HUES6 (cell line): ENCODE data around the gene VSX1.

Experiments used
- H3K27ac ChIP-seq: 2 replicates; pipeline ENCODE4 v1.7.0; 2013; ENCODE audit warnings: low read depth, mild to moderate bottlenecking, low read length, inconsistent platforms
- H3K27me3 ChIP-seq: 2 replicates; pipeline ENCODE4 v1.6.1; 2013; ENCODE audit warnings: low read length; ENCODE audit not compliant: control insufficient read depth, insufficient read depth
- H3K36me3 ChIP-seq: 2 replicates; pipeline ENCODE4 v1.6.1; 2013; ENCODE audit warnings: low read length; ENCODE audit not compliant: control insufficient read depth, insufficient read depth
- H3K4me1 ChIP-seq: 2 replicates; pipeline ENCODE4 v1.6.1; 2013; ENCODE audit warnings: low read length; ENCODE audit not compliant: control insufficient read depth, insufficient read depth
- H3K4me3 ChIP-seq: 2 replicates; pipeline ENCODE4 v1.5.1; 2013; ENCODE audit warnings: low read depth, low read length
- H3K9ac ChIP-seq: one replicate; pipeline ENCODE4 v1.6.1; 2013; ENCODE audit warnings: mild to moderate bottlenecking, low read length
- H3K9me3 ChIP-seq: 2 replicates; pipeline ENCODE4 v1.6.1; 2013; ENCODE audit warnings: low read depth, low read length; ENCODE audit not compliant: control insufficient read depth, insufficient read depth

Gene VSX1

GRCh38 chr20:25050501-25051350 lies 31.2 kb downstream of the VSX1 start:
- H3K4me3 ChIP-seq = no peak overlapping the region
- no peak overlapping the region for H3K9ac ChIP-seq
- no peaks in the 10 kb centered on the region for H3K9me3 ChIP-seq
- H3K27ac ChIP-seq = no peak overlapping the region
- H3K36me3 ChIP-seq = no peaks in the 10 kb centered on the region
- H3K4me1 ChIP-seq = 0 out of 2 replicates have a peak, but pooled peaks cover 5% of the 10 kb centered on the region
- peaks cover 55% of the 10 kb centered on the region for H3K27me3 ChIP-seq

GRCh38 chr20:25050082-25050481 lies 31.9 kb downstream of the VSX1 start:
- no peak overlapping the region for H3K9ac ChIP-seq
- 0 out of 2 replicates have a peak, but pooled peaks cover 5% of the 10 kb centered on the region for H3K4me1 ChIP-seq
- peaks cover 48% of the 10 kb centered on the region for H3K27me3 ChIP-seq
- no peak overlapping the region for H3K4me3 ChIP-seq
- no peaks in the 10 kb centered on the region for H3K36me3 ChIP-seq
- H3K9me3 ChIP-seq = no peaks in the 10 kb centered on the region
- H3K27ac ChIP-seq = no peak overlapping the region

- Histone ChIP-seq H3K27me3 (peaks cover 42% of the 10 kb centered on the region), H3K4me1 (0 out of 2 replicates have a peak, but pooled peaks cover 5% of the 10 kb centered on the region), H3K4me3 (no peak overlapping the region), H3K9me3 (no peaks in the 10 kb centered on the region), H3K36me3 (no peaks in the 10 kb centered on the region), H3K9ac (no peak overlapping the region), H3K27ac (no peak overlapping the region)
Observed at GRCh38 chr20:25049261-25050060, 32.5 kb downstream of the VSX1 start.

- Histone ChIP-seq H3K27me3 (peaks cover 33% of the 10 kb centered on the region; the same call in 1 of the 2 replicates), H3K4me3 (no peak overlapping the region), H3K9me3 (no peaks in the 10 kb centered on the region), H3K36me3 (no peaks in the 10 kb centered on the region), H3K27ac (no peak overlapping the region), H3K9ac (no peak overlapping the region), H3K4me1 (0 out of 2 replicates have a peak, but pooled peaks cover 5% of the 10 kb centered on the region)
Observed at GRCh38 chr20:25048519-25048952, 33.4 kb downstream of the VSX1 start.

GRCh38 chr20:25047766-25048165 lies 34.2 kb downstream of the VSX1 start:
- no peak overlapping the region for H3K4me3 ChIP-seq
- H3K27ac ChIP-seq = no peak overlapping the region
- no peaks in the 10 kb centered on the region for H3K36me3 ChIP-seq
- peaks cover 30% of the 10 kb centered on the region; the same call in 1 of the 2 replicates for H3K27me3 ChIP-seq
- H3K9me3 ChIP-seq = no peaks in the 10 kb centered on the region
- 0 out of 2 replicates have a peak, but pooled peaks cover 5% of the 10 kb centered on the region for H3K4me1 ChIP-seq
- no peak overlapping the region for H3K9ac ChIP-seq

- H3K4me1 ChIP-seq = no peaks in the 10 kb centered on the region
- no peaks in the 10 kb centered on the region for H3K36me3 ChIP-seq
Observed at GRCh38 chr20:25046736-25047666, 34.9 kb downstream of the VSX1 start.

GRCh38 chr20:25046181-25046641 lies 35.7 kb downstream of the VSX1 start:
- H3K27me3 ChIP-seq = peaks cover 22% of the 10 kb centered on the region; the same call in 1 of the 2 replicates
- no peaks in the 10 kb centered on the region for H3K36me3 ChIP-seq
- H3K4me3 ChIP-seq = no peak overlapping the region
- H3K27ac ChIP-seq = no peak overlapping the region
- no peak overlapping the region for H3K9ac ChIP-seq
- H3K4me1 ChIP-seq = no peaks in the 10 kb centered on the region
- H3K9me3 ChIP-seq = no peaks in the 10 kb centered on the region

More at GRCh38 chr20:25046736-25047666, 34.9 kb downstream of the VSX1 start:
- Histone ChIP-seq H3K4me3 (no peak overlapping the region), H3K9me3 (no peaks in the 10 kb centered on the region), H3K27ac (no peak overlapping the region), H3K9ac (no peak overlapping the region), H3K27me3 (peaks cover 24% of the 10 kb centered on the region; the same call in 1 of the 2 replicates)

GRCh38 chr20:25045343-25045712 lies 36.6 kb downstream of the VSX1 start:
- Histone ChIP-seq H3K4me3 (no peak overlapping the region), H3K36me3 (no peaks in the 10 kb centered on the region), H3K27me3 (peaks cover 13% of the 10 kb centered on the region; the same call in 1 of the 2 replicates), H3K9ac (no peak overlapping the region), H3K27ac (no peak overlapping the region), H3K4me1 (no peaks in the 10 kb centered on the region), H3K9me3 (no peaks in the 10 kb centered on the region)

- peaks cover 11% of the 10 kb centered on the region; the same call in 1 of the 2 replicates for H3K27me3 ChIP-seq
- H3K4me3 ChIP-seq = no peak overlapping the region
- H3K9me3 ChIP-seq = no peaks in the 10 kb centered on the region
- H3K4me1 ChIP-seq = no peaks in the 10 kb centered on the region
- H3K27ac ChIP-seq = no peak overlapping the region
- H3K9ac ChIP-seq = no peak overlapping the region
- no peaks in the 10 kb centered on the region for H3K36me3 ChIP-seq
Observed at GRCh38 chr20:25044660-25045342, 37.1 kb downstream of the VSX1 start.

- Histone ChIP-seq H3K27ac (no peak overlapping the region), H3K4me3 (no peak overlapping the region), H3K4me1 (no peaks in the 10 kb centered on the region), H3K9me3 (no peaks in the 10 kb centered on the region), H3K27me3 (peaks cover 8% of the 10 kb centered on the region; the same call in 1 of the 2 replicates), H3K9ac (no peak overlapping the region), H3K36me3 (no peaks in the 10 kb centered on the region)
Observed at GRCh38 chr20:25044261-25044560, 37.7 kb downstream of the VSX1 start.
